GM13976 (cell line): ENCODE measurements around the gene GULP1.

Source experiments
- DNase-seq: peaks from one replicate; pipeline ENCODE4 v3.0.0; 2012; ENCODE audit warnings: low spot score
- CTCF ChIP-seq: IDR thresholded peaks from 2 replicates; pipeline ENCODE4 v1.5.1; 2012; ENCODE audit warnings: borderline replicate concordance, mild to moderate bottlenecking; ENCODE audit not compliant: insufficient read depth; ENCODE audit errors: extremely low read depth, missing control alignments, control extremely low read depth
- in situ Hi-C: fragments of 300-500 bp; cut with MboI; formaldehyde crosslinking; loops from one replicate; pipeline ENCODE4 v1.12.0; 2022; ENCODE audit warnings: low sequenced_read_pairs, mixed read lengths, inconsistent platforms; ENCODE audit not compliant: unreplicated experiment

The GULP1 gene

GRCh38 chr2:188623995-188624643 lies 332.4 kb downstream of the GULP1 start:
- DNase-seq, result no peak
- in situ Hi-C loops, result no loop called here
- TF ChIP-seq CTCF, result no peak

GRCh38 chr2:188627471-188627870 lies 335.8 kb downstream of the GULP1 start:
- no peak for TF ChIP-seq CTCF
- in situ Hi-C loops, result no loop called here
- DNase-seq, result no peak

- no peak for TF ChIP-seq CTCF
- DNase-seq, result no peak
- in situ Hi-C loops, result no loop called here
Measured at GRCh38 chr2:188628989-188629752, 337.5 kb downstream of the GULP1 start.

- in situ Hi-C loops, result no loop called here
- TF ChIP-seq CTCF, result no peak
- DNase-seq, result no peak
Measured at GRCh38 chr2:188629753-188630527, 338.3 kb downstream of the GULP1 start.

- DNase-seq, result no peak
- in situ Hi-C loops, result no loop called here
- TF ChIP-seq CTCF, result no peak
Measured at GRCh38 chr2:188631037-188631809, 339.5 kb downstream of the GULP1 start.

GRCh38 chr2:188634656-188635055 lies 343.0 kb downstream of the GULP1 start:
- in situ Hi-C loops, result no loop called here
- DNase-seq, result no peak
- no peak for TF ChIP-seq CTCF
